Measurements from ENCODE around the gene TNS3. TPM values are rescaled to one million over a fixed set of nuclear protein-coding genes. Genes with fewer than 3 reads are reported as not detected.

Gene TNS3
- total and polyA plus RNA-seq, 10 of the 15 experiments (the other 5 are each of a cell fraction or from before 2014, with no cell fraction given) = 0.27 to 2.7 (median 0.79) TPM

GRCh38 chr7:47256016-47256415 is 325.9 kb downstream of the TNS3 start:
- FAIRE-seq (no peak), DNase-seq (ENCODE audit: low read depth, low spot score) (no peak), ATAC-seq (no peak)
- Histone ChIP-seq H3K4me1 (ENCODE audit: control insufficient read depth, insufficient read depth, low read length) (no peaks in the 10 kb centered on the region), H3K9me3 (replicated peaks; ENCODE audit: control insufficient read depth, insufficient read depth, low read length) (no peaks in the 10 kb centered on the region), H4K20me1 (ENCODE audit: control insufficient read depth, insufficient read depth) (no peaks in the 10 kb centered on the region), H2AFZ (ENCODE audit: control insufficient read depth, low read depth, low read length) (no peak overlapping the region), H3K27ac (ENCODE audit: control insufficient read depth, insufficient read depth) (no peak overlapping the region), H3K4me2 (ENCODE audit: control insufficient read depth, insufficient read depth) (no peak overlapping the region), H3K79me2 (ENCODE audit: control insufficient read depth, insufficient read depth, low read length) (no peaks in the 10 kb centered on the region), H3K9ac (ENCODE audit: control insufficient read depth, insufficient read depth, low read length) (no peak overlapping the region), H3K4me3 (no peak overlapping the region), H3K36me3 (ENCODE audit: control insufficient read depth in 2 of 2, insufficient read depth in 2 of 2, low read length in 1 of 2) (no peaks in the 10 kb centered on the region), H3K27me3 (replicated peaks in 1 of 2; ENCODE audit: control insufficient read depth in 2 of 2, insufficient read depth in 2 of 2, low read length in 1 of 2) (peaks cover 0 to 4% of the 10 kb centered on the region in 2 experiments; a peak in 2 of 4 replicates)
- SMC1A ChIA-PET (ENCODE audit: uncharacterized antibody, unreplicated experiment) = interaction anchor here (1.0 kb wide), 1 partner anchor 67 kb away, joined by 3 read pairs; no protein-coding TSS in a partner anchor
- RAD21 ChIA-PET (ENCODE audit: unreplicated experiment) = no interaction called here
- intact Hi-C loops (cut with micrococcal nuclease; ENCODE audit: unreplicated experiment) (loop anchor here (10.0 kb wide), 2 partner anchors 171 to 1341 kb away; no protein-coding TSS in a partner anchor), in situ Hi-C loops (cut with MboI) (no loop called here)
- BruUV-seq (replicated peaks) = no TSS peak
- POLR2A ChIA-PET = no interaction called here
- WGBS (ENCODE audit: insufficient coverage, insufficient replicate concordance, low lambda C conversion rate, missing lambda C conversion rate) = 2% methylated on average over 4 of the region's 4 CpGs
- CTCF ChIA-PET = interaction anchor here (1.1 to 4.1 kb wide), 6 partner anchors 11 to 1365 kb away, joined by 3 to 19 read pairs (median 4); no protein-coding TSS in a partner anchor
- TF ChIP-seq ZBED1 (IDR thresholded peaks at IDR 0.05; ENCODE audit: borderline replicate concordance) = no peak
- TF ChIP-seq GATAD2B (conservative IDR thresholded peaks at IDR 0.05; ENCODE audit: low read depth) = no peak
- TF ChIP-seq RAD21 (IDR thresholded peaks at IDR 0.05; ENCODE audit: insufficient read depth, low read depth, low read length) = no peak
- TF ChIP-seq NFYB (IDR thresholded peaks at IDR 0.05; ENCODE audit: insufficient read depth, low read depth, low read length) = no peak
- no peak for TF ChIP-seq SREBF1 (IDR thresholded peaks at IDR 0.05; ENCODE audit: low read length)
- TF ChIP-seq ATF2 (IDR thresholded peaks at IDR 0.05; ENCODE audit: low read length) = no peak
- no peak for TF ChIP-seq E4F1 (IDR thresholded peaks at IDR 0.05; ENCODE audit: borderline replicate concordance, partially characterized antibody)
- TF ChIP-seq EED (IDR thresholded peaks at IDR 0.05; ENCODE audit: low read depth) = no peak
- no peak for TF ChIP-seq IRF5 (IDR thresholded peaks at IDR 0.05; ENCODE audit: borderline replicate concordance)
- no peak for TF ChIP-seq PKNOX1 (IDR thresholded peaks at IDR 0.05)
- TF ChIP-seq REST (IDR thresholded peaks at IDR 0.05; ENCODE audit: low read depth, low read length) = no peak
- TF ChIP-seq RUNX3 (IDR thresholded peaks at IDR 0.05; ENCODE audit: low read length) = no peak
- TF ChIP-seq NR2C2 (IDR thresholded peaks at IDR 0.05; ENCODE audit: borderline replicate concordance, control insufficient read depth, insufficient read length, low read depth) = no peak
- TF ChIP-seq NFYA (IDR thresholded peaks at IDR 0.05; ENCODE audit: borderline replicate concordance, low read depth, low read length) = no peak

All from GM12878 (cell line).